ENCODE measurements around the gene UNC45B.
"Not testable (repeated sequence)": the region's sequence is repeated elsewhere in the genome, so short reads cannot be mapped to it uniquely, and the experiment has no call there.

The UNC45B gene

DNA sequence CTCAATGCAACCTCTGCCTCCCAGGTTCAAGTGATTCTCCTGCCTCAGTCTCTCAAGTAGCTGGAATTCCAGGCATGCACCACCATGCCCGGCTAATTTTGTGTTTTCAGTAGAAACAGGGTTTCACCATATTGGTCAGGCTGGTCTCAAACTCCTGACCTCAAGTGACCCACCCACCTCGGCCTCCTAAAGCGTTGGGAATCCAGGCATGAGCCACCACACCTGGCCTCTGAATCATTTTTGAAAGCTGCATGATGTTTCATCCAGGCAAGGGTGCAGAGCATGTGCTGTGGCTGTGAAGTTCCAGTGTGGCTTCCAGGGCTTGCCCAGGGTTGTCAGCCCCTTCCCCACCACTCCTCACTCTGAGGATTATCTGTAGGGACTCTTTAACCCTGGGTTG is 24.7 kb downstream of the UNC45B start:
- DNase-seq (ENCODE audit: low read depth): not testable (repeated sequence)

GRCh38 chr17:35174835-35175334 is 27.3 kb downstream of the UNC45B start:
- DNase-seq (ENCODE audit: low read depth): no peak

- DNase-seq (ENCODE audit: low read depth): no peak
Observed at GRCh38 chr17:35175638-35176415, 28.2 kb downstream of the UNC45B start.

GRCh38 chr17:35176897-35177296 is 29.3 kb downstream of the UNC45B start:
- no peak for DNase-seq (ENCODE audit: low read depth)

- DNase-seq (ENCODE audit: low read depth): not testable (repeated sequence)
Observed at GRCh38 chr17:35179379-35179778, 31.8 kb downstream of the UNC45B start.

DNA sequence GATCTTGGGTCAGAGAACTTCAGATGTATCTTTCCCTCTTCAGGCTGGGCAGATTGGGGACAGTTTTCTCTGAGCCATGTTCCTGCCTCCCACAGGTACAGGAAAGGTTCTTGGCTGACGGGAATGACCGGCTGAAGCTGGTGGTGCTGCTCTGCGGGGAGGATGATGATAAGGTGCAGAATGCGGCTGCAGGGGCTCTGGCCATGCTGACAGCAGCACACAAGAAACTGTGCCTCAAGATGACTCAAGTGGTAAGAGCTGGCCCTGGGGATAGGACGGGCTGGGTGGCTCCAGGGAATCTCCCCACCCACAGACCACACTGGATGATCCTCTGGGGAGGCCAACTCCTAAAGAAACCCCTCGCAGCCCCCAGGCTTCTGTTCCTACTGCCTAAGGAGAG is 35.7 kb downstream of the UNC45B start:
- DNase-seq (ENCODE audit: low read depth): no peak

GRCh38 chr17:35184274-35184673 is 36.7 kb downstream of the UNC45B start:
- no peak for DNase-seq (ENCODE audit: low read depth)

DNA sequence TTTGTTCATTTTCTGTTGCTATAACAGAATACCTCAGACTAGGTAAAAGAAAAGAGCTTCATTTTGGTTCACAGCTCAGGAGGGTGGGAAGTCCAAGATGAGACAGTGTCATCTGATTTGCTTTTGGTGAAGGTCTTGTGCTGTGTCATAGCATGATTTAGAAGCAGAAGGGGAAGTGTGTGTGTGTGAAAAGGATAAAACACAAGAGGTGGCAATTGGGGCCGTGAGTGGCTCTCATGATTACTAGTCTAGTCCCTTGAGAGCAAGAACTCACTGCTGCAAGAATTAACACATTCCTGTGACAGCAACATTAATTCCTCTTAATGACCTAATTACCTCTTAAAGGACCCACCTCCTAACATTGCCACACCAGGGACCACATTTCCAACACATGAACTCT is 38.2 kb downstream of the UNC45B start:
- no peak for DNase-seq (ENCODE audit: low read depth)

DNA sequence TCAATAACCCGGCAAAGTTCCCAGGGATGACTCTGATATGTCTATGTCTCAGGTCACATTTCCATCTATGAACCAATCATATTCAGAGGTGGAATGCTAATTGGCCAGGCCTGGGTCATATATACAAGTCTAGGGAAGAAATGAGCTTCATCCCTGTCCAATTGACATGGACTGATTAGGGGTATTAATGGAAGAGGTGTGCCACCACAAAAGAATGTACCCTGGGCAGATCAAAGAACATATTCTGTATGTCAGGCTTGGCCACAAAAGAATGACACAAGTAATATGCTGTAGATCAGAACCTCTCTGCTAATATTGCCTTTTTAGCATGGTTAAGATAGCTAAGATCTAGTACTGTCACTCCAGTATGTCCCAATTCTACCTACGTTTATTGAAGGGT is 39.9 kb downstream of the UNC45B start:
- DNase-seq (ENCODE audit: low read depth): no peak

DNA sequence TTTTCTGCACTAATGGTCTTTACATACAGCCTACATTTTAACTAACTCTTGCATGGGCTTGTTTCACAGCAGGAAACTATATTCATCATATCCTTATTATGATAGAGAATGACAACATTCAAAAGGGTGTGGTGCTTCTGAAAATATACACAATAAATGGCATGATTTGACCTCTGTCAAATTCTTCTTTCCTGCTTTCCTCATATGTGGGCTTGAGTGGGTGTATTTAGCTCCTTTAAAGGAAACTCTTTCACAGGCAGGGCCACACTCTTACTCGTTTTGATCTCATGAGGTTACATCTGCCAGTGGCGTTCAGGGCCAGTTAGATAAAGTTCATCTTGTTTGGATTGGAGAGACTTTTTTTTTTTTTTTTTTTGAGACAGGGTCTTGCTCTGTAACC is 40.5 kb downstream of the UNC45B start:
- no peak for DNase-seq (ENCODE audit: low read depth)

DNA sequence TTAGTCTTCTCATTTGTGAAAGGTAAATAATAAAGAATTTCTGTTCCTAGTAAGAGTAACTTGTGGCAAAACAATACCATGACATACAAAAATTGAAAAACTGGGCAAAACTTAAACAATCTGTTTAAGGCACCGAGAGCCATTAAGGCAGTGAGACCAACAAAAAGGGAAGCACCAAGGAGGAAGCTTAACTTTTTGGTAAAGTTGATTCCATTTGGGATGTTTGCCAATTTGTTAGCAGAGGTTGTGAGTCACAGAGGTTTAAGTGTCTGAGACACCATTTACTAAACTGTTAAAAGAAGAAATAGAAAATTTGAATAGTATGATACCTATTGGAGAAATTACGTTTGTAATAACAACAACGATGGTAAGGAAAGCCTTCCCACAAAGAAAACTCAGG is 41.7 kb downstream of the UNC45B start:
- DNase-seq (ENCODE audit: low read depth): no peak

GRCh38 chr17:35191001-35191695 is 43.5 kb downstream of the UNC45B start:
- no peak for DNase-seq (ENCODE audit: low read depth)

DNA sequence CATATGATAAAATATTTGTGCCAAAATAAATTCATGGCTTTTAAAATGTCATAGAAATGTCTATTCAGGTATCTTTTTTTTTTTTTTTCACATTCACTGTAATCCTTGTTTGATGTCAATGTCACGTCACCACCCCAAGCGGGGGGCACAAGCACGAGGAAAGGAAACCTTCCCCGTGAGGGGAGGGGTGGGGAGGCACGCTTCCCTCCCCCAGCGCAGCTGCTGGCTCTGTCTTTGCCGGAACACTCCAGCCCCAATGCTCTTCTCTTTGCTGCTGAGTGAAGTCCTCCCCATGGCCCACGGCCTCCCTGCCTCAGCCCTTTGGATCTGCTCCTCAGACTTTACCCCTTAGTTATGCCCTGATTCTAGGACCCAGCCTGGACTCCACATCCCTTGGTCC is 45.1 kb downstream of the UNC45B start:
- DNase-seq (ENCODE audit: low read depth): no peak

GRCh38 chr17:35194001-35194400 is 46.4 kb downstream of the UNC45B start, which contains the start of gene SLC35G3:
SLC35G3 (minus strand) TSS chr17:35194393; CDS start chr17:35194307, 86 bp downstream.
- not testable (repeated sequence) for DNase-seq (ENCODE audit: low read depth)

GRCh38 chr17:35195062-35195461 is 47.4 kb downstream of the UNC45B start:
- not testable (repeated sequence) for DNase-seq (ENCODE audit: low read depth)

DNA sequence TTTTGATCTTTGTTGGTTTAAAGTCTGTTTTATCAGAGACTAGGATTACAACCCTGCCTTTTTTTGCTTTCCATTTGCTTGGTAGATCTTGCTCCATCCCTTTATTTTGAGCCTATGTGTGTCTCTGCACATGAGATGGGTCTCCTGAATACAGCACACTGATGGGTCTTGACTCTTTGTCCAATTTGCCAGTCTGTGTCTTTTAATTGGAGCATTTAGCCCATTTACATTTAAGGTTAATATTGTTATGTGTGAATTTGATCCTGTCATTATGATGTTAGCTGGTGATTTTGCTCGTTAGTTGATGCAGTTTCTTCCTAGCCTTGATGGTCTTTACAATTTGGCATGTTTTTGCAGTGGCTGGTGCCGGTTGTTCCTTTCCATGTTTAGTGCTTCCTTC is 55.0 kb downstream of the UNC45B start:
- DNase-seq (ENCODE audit: low read depth): not testable (repeated sequence)

GRCh38 chr17:35210741-35211140 is 63.1 kb downstream of the UNC45B start:
- DNase-seq (ENCODE audit: low read depth): no peak

DNA sequence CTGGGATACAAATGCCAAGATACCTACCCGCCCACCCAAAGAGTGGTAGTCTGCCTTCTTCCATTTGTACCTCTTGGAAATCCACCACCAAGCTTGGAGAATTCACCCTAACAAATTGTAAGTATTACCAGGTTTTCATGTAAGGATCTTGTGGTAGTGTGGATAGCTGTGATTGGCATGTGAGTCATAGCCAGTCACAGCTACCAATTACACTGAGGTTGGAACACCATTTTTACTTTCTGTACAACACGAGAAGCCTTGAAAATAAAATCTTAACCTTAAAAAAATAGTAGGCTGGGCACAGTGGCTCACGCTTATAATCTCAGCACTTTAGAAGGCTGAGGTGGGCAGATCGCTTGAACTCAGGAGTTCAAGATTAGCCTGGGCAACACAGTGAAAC is 65.1 kb downstream of the UNC45B start:
- DNase-seq (ENCODE audit: low read depth): no peak

DNA sequence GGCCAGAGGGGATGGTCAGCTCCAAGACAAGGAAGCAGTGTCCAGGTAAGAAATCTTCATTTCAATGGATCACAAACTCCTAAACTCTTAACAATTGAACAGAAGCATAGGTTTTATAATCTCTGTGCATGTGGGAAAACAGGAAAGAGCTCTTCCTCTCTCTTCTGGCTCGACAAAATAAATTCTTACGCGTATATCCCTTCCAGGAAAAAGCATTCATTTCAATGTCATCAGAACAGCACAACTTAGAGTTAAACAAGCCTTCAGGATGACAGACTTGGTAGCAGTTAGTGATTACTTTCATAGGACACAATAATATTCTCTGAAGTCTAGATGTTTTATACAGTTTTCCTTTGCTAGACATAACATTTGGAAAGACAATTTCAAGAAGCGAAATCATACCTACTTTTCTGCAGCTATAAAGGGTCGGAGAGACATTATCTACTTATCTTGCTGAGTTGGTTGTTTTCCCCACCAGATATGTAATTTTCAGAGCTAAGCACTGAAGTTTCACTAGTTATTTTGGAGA is 65.9 kb downstream of the UNC45B start:
- no peak for DNase-seq (ENCODE audit: low read depth)

DNA sequence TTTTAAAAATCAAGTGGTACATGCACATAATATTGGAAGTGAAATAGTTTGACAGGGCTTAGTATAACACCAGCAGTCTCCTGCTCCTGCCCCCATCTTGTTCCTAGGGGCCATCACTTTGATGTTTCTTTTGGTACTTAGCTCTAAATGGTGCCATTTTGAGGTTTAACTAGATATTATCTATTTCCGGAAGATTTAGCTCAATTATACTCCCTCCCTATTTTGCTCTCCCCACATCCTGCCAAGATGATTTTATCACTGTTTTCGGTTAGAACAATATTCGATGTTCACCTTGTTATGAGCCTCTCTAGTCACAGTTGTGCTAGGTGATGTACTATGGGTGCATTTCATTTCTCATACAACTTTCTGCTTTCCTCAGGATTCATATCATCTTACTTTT is 66.6 kb downstream of the UNC45B start:
- no peak for DNase-seq (ENCODE audit: low read depth)

GRCh38 chr17:35214631-35215273 is 67.1 kb downstream of the UNC45B start:
- peak; percentile 11 for DNase-seq (ENCODE audit: low read depth)

DNA sequence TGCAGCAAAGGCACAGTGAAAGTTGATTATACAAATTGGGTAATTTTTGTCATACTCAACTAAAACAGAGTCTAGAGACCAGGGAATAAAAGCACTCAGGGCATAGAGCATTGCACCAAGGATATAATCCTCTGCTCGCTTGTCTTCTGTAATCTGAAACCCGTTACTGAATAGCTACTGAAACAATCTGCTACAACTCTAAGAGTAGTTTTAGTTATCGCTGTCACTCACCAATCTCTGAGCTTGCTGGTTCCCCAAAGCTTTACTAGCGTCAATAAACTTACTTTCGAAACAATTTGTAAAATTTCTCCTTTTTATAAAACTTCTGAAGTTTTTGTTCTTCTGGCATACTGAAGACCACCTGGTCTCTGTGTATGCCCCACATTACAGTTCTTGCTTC is 69.5 kb downstream of the UNC45B start:
- no peak for DNase-seq (ENCODE audit: low read depth)

GRCh38 chr17:35218915-35219314 is 71.3 kb downstream of the UNC45B start:
- DNase-seq (ENCODE audit: low read depth): no peak

Measured in activated T-helper 9 cell treated with anti-CD3 and anti-CD28 coated beads, Interleukin-2, amount 50 U/mL, for 16 hours (primary cell).